ENCODE results near the gene TBC1D1.

Gene TBC1D1

GRCh38 chr4:38131371-38132091, 240.6 kb downstream of the TBC1D1 start:
- Histone ChIP-seq H2BK5ac (ENCODE audit: low read depth, low read length, poor library complexity) (no peak overlapping the region), H3K23ac (ENCODE audit: low read length) (no peak overlapping the region), H3K18ac (ENCODE audit: low read length) (no peak overlapping the region), H3K9ac (ENCODE audit: low read length) (no peak overlapping the region), H2BK120ac (ENCODE audit: insufficient read depth, low read length, poor library complexity) (no peak overlapping the region), H3K36me3 (ENCODE audit: control insufficient read depth in 1 of 2, insufficient read depth in 2 of 2, low read length in 2 of 2) (peaks cover 7 to 19% of the 10 kb centered on the region in 2 experiments), H2BK12ac (ENCODE audit: low read length) (no peak overlapping the region), H4K91ac (ENCODE audit: low read depth, low read length) (no peak overlapping the region), H3K9me3 (ENCODE audit: insufficient read depth, low read depth, low read length) (no peaks in the 10 kb centered on the region), H3K4me3 (ENCODE audit: low read depth, low read length) (no peak overlapping the region), H3K79me2 (ENCODE audit: control insufficient read depth, insufficient read depth, low read length, poor library complexity) (peaks cover 2% of the 10 kb centered on the region), H4K12ac (ENCODE audit: low read depth, low read length) (no peak overlapping the region), H3K27ac (ENCODE audit: low read depth, low read length) (peak overlapping the region; percentile 82), H3K14ac (ENCODE audit: low read length) (no peak overlapping the region), H3K27me3 (ENCODE audit: insufficient read depth, low read length) (no peaks in the 10 kb centered on the region), H3K4ac (ENCODE audit: low read depth, low read length) (no peak overlapping the region), H2AFZ (ENCODE audit: insufficient read depth, low read length, poor library complexity) (no peak overlapping the region), H3K79me1 (ENCODE audit: low read length) (peaks cover 9% of the 10 kb centered on the region), H3K4me1 (ENCODE audit: control insufficient read depth in 1 of 2, insufficient read depth in 2 of 2, low read length in 2 of 2) (peaks cover 25 to 29% of the 10 kb centered on the region in 2 experiments), H3K4me2 (ENCODE audit: low read length) (peak overlapping the region; percentile 38), H4K8ac (ENCODE audit: low read depth, low read length) (no peak overlapping the region), H2AK5ac (ENCODE audit: low read length) (no peak overlapping the region)
- no CpG with 5 or more reads among the region's 12 CpGs for WGBS (ENCODE audit: extremely low coverage, insufficient coverage, insufficient read length)
- DNase-seq: peak; percentile 26 to 39

DNA sequence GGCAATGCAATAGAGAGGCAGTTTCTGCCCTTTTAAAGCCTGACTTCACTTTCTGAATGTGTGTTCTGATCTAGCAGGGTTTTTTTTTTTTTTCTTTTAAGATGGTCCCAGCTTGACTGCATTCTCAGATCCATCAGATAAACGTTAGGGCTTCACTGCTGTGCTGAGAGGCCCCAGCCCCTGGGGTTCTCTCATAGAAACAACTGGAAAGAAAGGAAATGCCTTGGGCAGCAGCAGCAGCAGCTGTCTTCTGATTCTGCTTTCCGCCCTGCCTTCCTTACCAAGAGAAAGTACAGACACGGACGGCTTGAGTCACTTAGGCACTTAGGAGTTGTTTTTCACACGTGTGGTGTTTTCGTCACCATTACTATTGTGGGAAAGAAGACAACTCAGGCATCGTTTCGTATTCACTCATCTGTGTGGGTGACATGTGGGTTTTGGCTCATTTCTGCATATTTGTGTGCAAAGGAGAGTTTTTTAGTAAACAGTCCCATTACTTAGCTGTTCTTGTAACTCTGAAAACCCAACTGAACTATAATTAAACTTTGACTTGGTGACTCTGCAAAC, 241.3 kb downstream of the TBC1D1 start:
- peaks cover 9 to 21% of the 10 kb centered on the region in 2 experiments for H3K36me3 ChIP-seq (ENCODE audit: control insufficient read depth in 1 of 2, insufficient read depth in 2 of 2, low read length in 2 of 2)
- no peaks in the 10 kb centered on the region for H3K9me3 ChIP-seq (ENCODE audit: insufficient read depth, low read depth, low read length)
- H3K27ac ChIP-seq (ENCODE audit: low read depth, low read length): peak overlapping the region; percentile 82
- peak overlapping the region; percentile 38 for H3K4me2 ChIP-seq (ENCODE audit: low read length)
- H2AK5ac ChIP-seq (ENCODE audit: low read length): no peak overlapping the region
- H2AFZ ChIP-seq (ENCODE audit: insufficient read depth, low read length, poor library complexity): no peak overlapping the region
- no peak overlapping the region for H3K18ac ChIP-seq (ENCODE audit: low read length)
- H4K91ac ChIP-seq (ENCODE audit: low read depth, low read length): no peak overlapping the region
- no peak overlapping the region for H2BK12ac ChIP-seq (ENCODE audit: low read length)
- H2BK5ac ChIP-seq (ENCODE audit: low read depth, low read length, poor library complexity): no peak overlapping the region
- no peak overlapping the region for H3K4ac ChIP-seq (ENCODE audit: low read depth, low read length)
- peak; percentile 75 to 82 for DNase-seq
- WGBS (ENCODE audit: extremely low coverage, insufficient coverage, insufficient read length): no CpG with 5 or more reads among the region's 8 CpGs
- peaks cover 20 to 26% of the 10 kb centered on the region in 2 experiments for H3K4me1 ChIP-seq (ENCODE audit: control insufficient read depth in 1 of 2, insufficient read depth in 2 of 2, low read length in 2 of 2)
- no peak overlapping the region for H4K8ac ChIP-seq (ENCODE audit: low read depth, low read length)
- peaks cover 9% of the 10 kb centered on the region for H3K79me1 ChIP-seq (ENCODE audit: low read length)
- H3K23ac ChIP-seq (ENCODE audit: low read length): no peak overlapping the region
- peaks cover 2% of the 10 kb centered on the region for H3K79me2 ChIP-seq (ENCODE audit: control insufficient read depth, insufficient read depth, low read length, poor library complexity)
- no peak overlapping the region for H3K14ac ChIP-seq (ENCODE audit: low read length)
- H3K27me3 ChIP-seq (ENCODE audit: insufficient read depth, low read length): no peaks in the 10 kb centered on the region
- no peak overlapping the region for H3K9ac ChIP-seq (ENCODE audit: low read length)
- H2BK120ac ChIP-seq (ENCODE audit: insufficient read depth, low read length, poor library complexity): no peak overlapping the region
- H3K4me3 ChIP-seq (ENCODE audit: low read depth, low read length): no peak overlapping the region
- no peak overlapping the region for H4K12ac ChIP-seq (ENCODE audit: low read depth, low read length)

GRCh38 chr4:38132843-38133662, 242.2 kb downstream of the TBC1D1 start:
- Histone ChIP-seq H3K4me3 (ENCODE audit: low read depth, low read length) (no peak overlapping the region), H3K4me1 (ENCODE audit: control insufficient read depth in 1 of 2, insufficient read depth in 2 of 2, low read length in 2 of 2) (peaks cover 14 to 21% of the 10 kb centered on the region in 2 experiments), H3K4me2 (ENCODE audit: low read length) (no peak overlapping the region), H3K27me3 (ENCODE audit: insufficient read depth, low read length) (no peaks in the 10 kb centered on the region), H2AFZ (ENCODE audit: insufficient read depth, low read length, poor library complexity) (no peak overlapping the region), H2BK5ac (ENCODE audit: low read depth, low read length, poor library complexity) (peak overlapping the region; percentile 10), H3K79me2 (ENCODE audit: control insufficient read depth, insufficient read depth, low read length, poor library complexity) (peaks cover 2% of the 10 kb centered on the region), H4K8ac (ENCODE audit: low read depth, low read length) (no peak overlapping the region), H4K12ac (ENCODE audit: low read depth, low read length) (no peak overlapping the region), H3K27ac (ENCODE audit: low read depth, low read length) (no peak overlapping the region), H3K14ac (ENCODE audit: low read length) (no peak overlapping the region), H2AK5ac (ENCODE audit: low read length) (no peak overlapping the region), H2BK12ac (ENCODE audit: low read length) (no peak overlapping the region), H3K9ac (ENCODE audit: low read length) (no peak overlapping the region), H3K23ac (ENCODE audit: low read length) (no peak overlapping the region), H3K9me3 (ENCODE audit: insufficient read depth, low read depth, low read length) (no peaks in the 10 kb centered on the region), H4K91ac (ENCODE audit: low read depth, low read length) (no peak overlapping the region), H3K18ac (ENCODE audit: low read length) (no peak overlapping the region), H3K79me1 (ENCODE audit: low read length) (peaks cover 8% of the 10 kb centered on the region), H3K36me3 (ENCODE audit: control insufficient read depth in 1 of 2, insufficient read depth in 2 of 2, low read length in 2 of 2) (peaks cover 13 to 26% of the 10 kb centered on the region in 2 experiments), H2BK120ac (ENCODE audit: insufficient read depth, low read length, poor library complexity) (no peak overlapping the region), H3K4ac (ENCODE audit: low read depth, low read length) (no peak overlapping the region)
- no CpG with 5 or more reads among the region's 14 CpGs for WGBS (ENCODE audit: extremely low coverage, insufficient coverage, insufficient read length)
- DNase-seq: no peak

- Histone ChIP-seq H3K4me1 (ENCODE audit: control insufficient read depth in 1 of 2, insufficient read depth in 2 of 2, low read length in 2 of 2) (peaks cover 14 to 18% of the 10 kb centered on the region in 2 experiments), H3K79me2 (ENCODE audit: control insufficient read depth, insufficient read depth, low read length, poor library complexity) (peaks cover 2% of the 10 kb centered on the region), H3K79me1 (ENCODE audit: low read length) (peaks cover 8% of the 10 kb centered on the region), H2BK12ac (ENCODE audit: low read length) (peak overlapping the region; percentile 67), H2BK5ac (ENCODE audit: low read depth, low read length, poor library complexity) (no peak overlapping the region), H3K36me3 (ENCODE audit: control insufficient read depth in 1 of 2, insufficient read depth in 2 of 2, low read length in 2 of 2) (peaks cover 13 to 31% of the 10 kb centered on the region in 2 experiments), H3K23ac (ENCODE audit: low read length) (no peak overlapping the region), H3K4ac (ENCODE audit: low read depth, low read length) (no peak overlapping the region), H3K14ac (ENCODE audit: low read length) (peak overlapping the region; percentile 8), H3K9me3 (ENCODE audit: insufficient read depth, low read depth, low read length) (no peaks in the 10 kb centered on the region), H2AFZ (ENCODE audit: insufficient read depth, low read length, poor library complexity) (no peak overlapping the region), H3K4me2 (ENCODE audit: low read length) (peak overlapping the region; percentile 10), H2BK120ac (ENCODE audit: insufficient read depth, low read length, poor library complexity) (no peak overlapping the region), H4K8ac (ENCODE audit: low read depth, low read length) (no peak overlapping the region), H3K27me3 (ENCODE audit: insufficient read depth, low read length) (no peaks in the 10 kb centered on the region), H4K12ac (ENCODE audit: low read depth, low read length) (no peak overlapping the region), H3K9ac (ENCODE audit: low read length) (no peak overlapping the region), H3K18ac (ENCODE audit: low read length) (no peak overlapping the region), H2AK5ac (ENCODE audit: low read length) (no peak overlapping the region), H4K91ac (ENCODE audit: low read depth, low read length) (no peak overlapping the region), H3K27ac (ENCODE audit: low read depth, low read length) (no peak overlapping the region), H3K4me3 (ENCODE audit: low read depth, low read length) (no peak overlapping the region)
- WGBS (ENCODE audit: extremely low coverage, insufficient coverage, insufficient read length): no CpG with 5 or more reads among the region's 7 CpGs
- DNase-seq: peak; percentile 57 to 70
Observed at GRCh38 chr4:38133711-38134480, 243.0 kb downstream of the TBC1D1 start.

All from trophoblast cell (in vitro differentiated cells and primary cell).